ENCODE data around the gene GRIK1.
A peak's percentile ranks its signal among the peaks of the same experiment; 100 is the strongest.

Gene GRIK1

DNA sequence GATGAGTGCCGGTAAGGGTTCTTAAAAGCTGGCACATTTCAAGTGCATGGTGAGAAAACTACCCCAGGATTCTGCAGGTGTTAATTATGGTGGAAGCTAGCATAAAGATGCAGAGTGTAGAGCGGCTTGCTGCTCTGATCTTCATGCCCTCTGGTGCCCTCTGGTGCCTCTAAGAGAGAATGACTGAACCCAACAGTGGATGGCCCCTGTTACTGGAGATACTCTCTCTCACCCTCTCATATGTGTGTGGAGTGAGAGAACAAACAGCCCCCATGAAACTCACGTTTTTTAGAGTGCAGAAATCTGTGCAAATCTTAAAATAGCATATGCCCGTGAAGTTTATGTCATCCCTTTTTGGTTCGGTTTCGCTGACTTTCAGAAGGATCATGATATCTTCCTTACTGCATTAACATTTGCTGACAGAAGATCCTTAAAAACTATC lies 90.0 kb downstream of the GRIK1 start:
- peak; percentile 79 for DNase-seq

DNA sequence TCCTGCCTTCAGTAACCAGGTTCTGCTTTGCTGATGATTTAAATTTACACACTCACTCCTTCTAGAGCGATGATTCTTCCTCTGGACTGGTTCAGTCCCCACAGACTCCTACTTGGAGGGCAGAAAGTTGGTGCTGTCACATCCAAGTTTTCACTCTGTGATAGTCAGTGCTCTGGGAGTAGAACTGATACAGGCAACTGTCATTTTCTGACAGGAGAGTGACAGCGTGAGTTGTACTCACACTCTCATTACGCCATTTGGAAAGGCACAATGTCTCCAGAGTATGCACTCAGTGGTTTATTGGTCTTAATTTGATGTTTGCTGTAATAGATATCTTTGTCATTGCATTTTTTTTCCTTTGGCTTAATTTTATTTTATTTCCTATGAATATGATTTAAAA lies 96.0 kb downstream of the GRIK1 start:
- in situ Hi-C loops (cut with MboI; ENCODE audit: low pct_unique_long_range_greater_than_20kb, low sequenced_read_pairs) = loop anchor here (25.0 kb wide), 1 partner anchor 357 kb away; no protein-coding TSS in a partner anchor
- DNase-seq = no peak

More for the DNA sequence above, 90.0 kb downstream of the GRIK1 start:
- in situ Hi-C loops (cut with MboI; ENCODE audit: low pct_unique_long_range_greater_than_20kb, low sequenced_read_pairs) = loop anchor here (25.0 kb wide), 2 partner anchors 362 to 762 kb away; no protein-coding TSS in a partner anchor

DNA sequence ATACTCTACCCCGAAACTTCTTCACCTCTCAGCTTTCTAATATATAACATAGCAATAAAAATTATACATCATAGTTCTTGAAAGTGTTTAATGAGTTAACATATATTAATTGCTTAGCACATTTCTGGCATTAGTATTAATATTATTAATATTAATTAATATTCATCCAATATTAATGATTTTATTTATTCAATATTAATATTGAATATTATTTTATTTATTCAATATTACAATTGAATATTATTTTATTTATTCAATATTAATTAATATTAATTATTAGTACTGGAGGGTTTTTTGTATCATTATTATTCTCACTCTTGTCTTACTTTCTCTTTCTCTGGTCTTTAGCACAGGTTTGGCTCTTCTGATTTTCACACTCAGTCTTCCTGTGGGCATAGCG lies 105.2 kb downstream of the GRIK1 start:
- no peak for DNase-seq
- in situ Hi-C loops (cut with MboI; ENCODE audit: low pct_unique_long_range_greater_than_20kb, low sequenced_read_pairs) = loop anchor here (25.0 kb wide), 1 partner anchor 347 kb away; no protein-coding TSS in a partner anchor

DNA sequence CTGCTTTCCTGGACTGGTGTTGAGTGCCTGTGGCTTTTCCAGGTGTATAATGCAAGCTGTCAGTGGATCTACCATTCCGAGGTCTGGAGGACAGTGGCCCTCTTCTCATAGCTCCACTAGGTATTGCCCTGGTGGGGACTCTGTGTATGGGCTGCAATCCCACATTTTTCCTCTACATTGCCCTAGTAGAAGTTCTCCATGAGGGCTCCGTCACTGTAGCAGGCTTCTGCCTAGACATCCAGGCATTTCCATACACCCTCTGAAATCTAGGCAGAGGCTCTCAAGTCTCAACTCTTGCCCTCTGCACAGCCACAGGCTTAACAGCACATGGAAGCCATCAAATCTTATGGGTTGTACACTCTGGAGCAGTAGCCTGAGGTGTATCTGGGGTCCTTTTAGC lies 107.6 kb downstream of the GRIK1 start:
- in situ Hi-C loops (cut with MboI; ENCODE audit: low pct_unique_long_range_greater_than_20kb, low sequenced_read_pairs) = loop anchor here (25.0 kb wide), 1 partner anchor 345 kb away; no protein-coding TSS in a partner anchor
- DNase-seq = no peak

DNA sequence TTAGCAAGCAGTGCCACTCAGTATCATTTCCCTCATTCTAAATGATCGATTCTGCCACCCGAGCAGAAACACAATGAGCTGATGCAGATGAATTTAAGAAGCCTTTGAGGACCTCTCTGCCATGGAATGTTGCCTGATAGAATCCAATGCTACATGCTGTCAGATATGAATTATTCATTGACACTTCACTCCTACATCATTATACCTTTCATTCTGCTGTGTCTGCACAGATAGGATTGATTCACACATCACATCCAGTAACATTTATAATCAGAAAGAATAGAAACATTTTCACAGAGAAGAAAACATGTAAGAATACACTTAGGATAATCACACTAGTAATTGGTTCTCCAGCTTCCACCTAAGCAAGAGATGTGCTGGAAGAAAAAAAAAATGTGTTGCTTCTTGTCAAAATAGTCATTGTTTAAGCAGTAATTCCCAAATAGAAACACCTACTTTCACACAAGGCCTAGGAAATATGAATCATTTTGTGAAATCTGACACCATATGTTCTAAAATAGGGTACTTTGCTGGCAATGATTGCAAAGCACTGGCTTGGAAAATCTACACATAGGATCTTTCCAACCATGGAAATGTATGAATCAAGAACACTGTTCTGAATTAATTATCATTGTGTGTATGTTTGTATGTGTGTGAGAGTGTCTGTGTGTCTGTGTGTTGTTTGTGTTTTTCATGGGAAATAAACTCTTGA lies 110.1 kb downstream of the GRIK1 start:
- in situ Hi-C loops (cut with MboI; ENCODE audit: low pct_unique_long_range_greater_than_20kb, low sequenced_read_pairs) = loop anchor here (25.0 kb wide), 1 partner anchor 342 kb away; no protein-coding TSS in a partner anchor
- no peak for DNase-seq

DNA sequence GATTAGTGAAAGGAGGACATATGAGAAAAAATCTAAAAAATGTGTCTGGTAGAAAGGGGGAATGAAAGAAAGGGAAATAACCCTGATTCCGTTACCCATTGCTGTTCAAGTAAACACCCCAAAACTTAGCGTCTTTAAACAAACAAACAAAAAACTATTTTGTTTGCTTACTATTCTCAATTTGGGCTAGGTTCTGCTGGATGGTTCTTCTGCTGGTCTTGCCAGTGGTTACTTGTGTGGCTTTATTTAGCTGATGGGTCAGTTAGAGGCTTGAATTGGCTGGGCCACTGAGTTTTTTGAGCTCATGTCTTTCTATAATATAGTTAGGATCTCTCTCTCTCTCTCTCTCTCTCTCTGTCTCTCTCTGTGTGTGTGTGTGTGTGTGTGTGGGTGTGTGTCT lies 112.1 kb downstream of the GRIK1 start:
- in situ Hi-C loops (cut with MboI; ENCODE audit: low pct_unique_long_range_greater_than_20kb, low sequenced_read_pairs) = loop anchor here (25.0 kb wide), 1 partner anchor 340 kb away; no protein-coding TSS in a partner anchor
- no peak for DNase-seq

DNA sequence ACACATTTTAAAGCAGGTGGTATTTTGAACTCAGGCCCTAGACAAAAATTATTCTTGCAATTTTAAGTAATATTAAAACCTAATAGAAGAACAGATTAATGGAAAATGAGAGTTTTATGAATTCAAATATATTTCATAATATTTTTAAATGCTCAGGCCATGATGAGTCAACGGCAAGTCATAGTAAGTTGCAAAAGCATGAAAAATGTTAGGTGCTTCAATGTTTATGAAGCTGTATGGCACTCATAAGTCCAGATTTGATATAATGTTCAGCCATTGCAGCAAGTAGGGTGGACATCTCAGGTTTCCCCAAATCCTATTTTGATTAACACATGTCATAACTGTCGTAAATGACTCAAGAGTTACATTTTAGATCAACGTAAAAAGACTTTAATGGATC lies 112.6 kb downstream of the GRIK1 start:
- in situ Hi-C loops (cut with MboI; ENCODE audit: low pct_unique_long_range_greater_than_20kb, low sequenced_read_pairs) = loop anchor here (25.0 kb wide), 1 partner anchor 340 kb away; no protein-coding TSS in a partner anchor

DNA sequence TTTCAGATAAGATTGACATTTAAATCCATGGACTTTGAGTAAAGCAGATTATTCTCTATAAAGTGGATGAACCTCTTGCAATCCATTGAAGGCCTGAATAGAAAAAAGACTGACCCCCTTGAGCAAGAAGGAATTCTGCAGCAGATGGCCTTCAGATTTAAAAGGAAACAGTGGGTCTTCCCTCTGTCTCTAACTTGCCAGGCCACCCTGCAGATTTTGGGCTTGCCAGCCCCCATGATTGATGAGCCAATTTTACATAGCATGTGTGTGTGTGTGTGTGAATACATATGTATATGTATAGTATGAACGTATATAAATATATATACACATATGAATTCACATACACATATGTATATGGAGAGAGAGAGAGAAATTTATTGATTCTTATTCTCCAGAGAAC lies 113.4 kb downstream of the GRIK1 start:
- in situ Hi-C loops (cut with MboI; ENCODE audit: low pct_unique_long_range_greater_than_20kb, low sequenced_read_pairs) = loop anchor here (25.0 kb wide), 1 partner anchor 339 kb away; no protein-coding TSS in a partner anchor
- no peak for DNase-seq

More for the DNA sequence above, 112.6 kb downstream of the GRIK1 start:
- DNase-seq = no peak

DNA sequence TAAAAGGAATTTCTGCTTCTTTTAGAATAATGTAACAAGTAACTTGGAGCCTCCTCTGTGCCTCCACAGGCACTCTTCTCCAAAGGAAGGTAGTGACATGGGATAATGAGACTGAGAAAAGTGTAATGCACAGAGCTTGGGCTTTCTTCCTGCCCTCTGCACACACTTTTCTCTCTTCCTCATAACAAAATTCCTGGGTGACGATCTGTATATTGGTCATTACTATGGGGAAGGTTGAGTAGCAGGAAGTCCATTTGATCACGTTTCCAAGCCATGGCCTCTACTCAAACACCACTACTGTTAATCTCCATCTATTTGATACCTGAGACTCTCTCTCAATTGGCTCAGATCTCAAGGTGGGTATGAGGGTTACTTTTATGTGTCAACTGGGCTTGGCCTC lies 113.9 kb downstream of the GRIK1 start:
- in situ Hi-C loops (cut with MboI; ENCODE audit: low pct_unique_long_range_greater_than_20kb, low sequenced_read_pairs) = loop anchor here (25.0 kb wide), 1 partner anchor 339 kb away; no protein-coding TSS in a partner anchor
- no peak for DNase-seq

DNA sequence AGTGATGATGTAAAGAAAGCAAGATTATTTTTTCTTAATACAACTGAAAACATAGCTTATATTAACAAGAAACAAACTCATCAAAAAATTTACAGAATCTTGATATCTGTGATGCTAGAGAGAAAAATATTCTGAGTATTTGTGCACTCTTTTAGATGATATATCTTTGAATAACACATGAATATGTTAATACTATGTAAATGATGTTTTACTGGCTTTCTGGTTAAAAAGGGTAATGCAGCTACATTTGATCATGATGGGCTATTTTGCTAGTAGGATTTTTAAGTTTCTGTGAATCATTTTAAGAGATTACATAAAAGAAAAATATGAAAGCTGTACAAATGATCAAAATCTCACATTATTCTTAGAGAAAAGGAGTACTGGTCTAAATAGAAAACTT lies 114.5 kb downstream of the GRIK1 start:
- in situ Hi-C loops (cut with MboI; ENCODE audit: low pct_unique_long_range_greater_than_20kb, low sequenced_read_pairs) = loop anchor here (25.0 kb wide), 1 partner anchor 338 kb away; no protein-coding TSS in a partner anchor
- no peak for DNase-seq

DNA sequence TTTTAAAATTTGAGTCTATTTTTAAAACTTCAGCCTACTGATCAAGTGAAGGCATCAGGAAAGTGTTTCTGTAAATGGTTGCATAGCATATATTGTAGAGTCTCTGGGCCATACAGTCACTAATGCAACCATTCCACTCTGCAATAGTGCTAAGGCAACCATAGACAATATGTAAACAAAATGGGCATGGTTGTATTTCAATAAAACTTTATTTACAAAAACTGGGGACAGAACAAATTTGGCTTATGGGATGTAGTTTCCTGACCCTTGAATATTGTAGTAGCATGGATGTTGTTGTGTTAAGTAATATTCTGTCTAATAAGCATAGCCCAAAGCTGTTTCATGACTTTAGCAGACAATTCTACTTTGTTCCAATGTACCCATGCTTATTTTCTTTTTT lies 117.7 kb downstream of the GRIK1 start:
- in situ Hi-C loops (cut with MboI; ENCODE audit: low pct_unique_long_range_greater_than_20kb, low sequenced_read_pairs) = no loop called here

DNA sequence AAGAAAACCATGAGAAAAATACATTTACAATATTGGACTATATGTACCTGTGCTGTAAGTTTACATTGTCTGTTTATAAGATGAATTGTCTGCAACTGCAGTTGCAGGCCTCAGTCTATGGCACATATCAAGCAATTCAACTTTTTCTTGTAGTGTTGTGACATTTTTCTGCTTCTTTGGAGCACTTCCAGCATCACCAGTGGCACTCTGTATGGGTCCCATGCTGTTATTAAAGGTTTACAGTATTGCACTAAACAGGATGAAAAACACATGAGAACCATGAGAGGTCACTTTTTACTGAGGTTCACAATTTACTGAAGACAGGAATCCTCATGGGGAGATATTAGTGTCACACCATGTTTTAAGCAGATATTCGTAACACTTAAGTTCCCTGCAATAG lies 118.6 kb downstream of the GRIK1 start:
- in situ Hi-C loops (cut with MboI; ENCODE audit: low pct_unique_long_range_greater_than_20kb, low sequenced_read_pairs) = no loop called here
- no peak for DNase-seq

More for the DNA sequence above, 117.7 kb downstream of the GRIK1 start:
- DNase-seq = no peak

DNA sequence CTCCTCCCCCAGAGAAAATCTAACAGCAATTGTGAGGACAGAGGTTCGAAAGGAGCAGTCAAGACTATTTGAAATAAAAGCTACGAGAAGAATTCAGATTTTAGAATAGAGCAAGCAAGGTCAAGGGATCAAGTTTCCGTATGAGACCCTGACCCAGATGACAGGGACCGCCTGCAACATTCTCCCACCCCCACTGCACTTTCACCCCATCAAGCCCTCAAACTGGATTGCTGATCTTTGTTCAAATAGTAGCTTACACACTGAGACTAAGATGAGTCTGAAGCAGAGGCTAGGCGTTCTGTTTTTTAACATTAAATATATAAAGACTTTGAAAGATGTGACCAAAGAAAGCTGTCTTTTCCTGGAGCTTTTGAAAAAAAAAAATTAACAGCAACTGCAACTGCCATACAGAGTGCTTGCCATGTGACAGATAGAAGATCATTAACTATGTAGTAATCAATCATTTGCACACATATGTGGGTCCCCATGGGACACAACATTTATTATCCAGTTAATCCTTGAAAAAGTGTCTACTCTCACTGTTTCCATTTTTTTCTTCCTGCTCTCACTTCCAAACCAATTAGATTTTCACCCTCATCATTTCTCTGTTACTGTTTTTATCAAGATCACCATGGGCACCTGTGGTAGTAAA lies 120.0 kb downstream of the GRIK1 start:
- in situ Hi-C loops (cut with MboI; ENCODE audit: low pct_unique_long_range_greater_than_20kb, low sequenced_read_pairs) = no loop called here

DNA sequence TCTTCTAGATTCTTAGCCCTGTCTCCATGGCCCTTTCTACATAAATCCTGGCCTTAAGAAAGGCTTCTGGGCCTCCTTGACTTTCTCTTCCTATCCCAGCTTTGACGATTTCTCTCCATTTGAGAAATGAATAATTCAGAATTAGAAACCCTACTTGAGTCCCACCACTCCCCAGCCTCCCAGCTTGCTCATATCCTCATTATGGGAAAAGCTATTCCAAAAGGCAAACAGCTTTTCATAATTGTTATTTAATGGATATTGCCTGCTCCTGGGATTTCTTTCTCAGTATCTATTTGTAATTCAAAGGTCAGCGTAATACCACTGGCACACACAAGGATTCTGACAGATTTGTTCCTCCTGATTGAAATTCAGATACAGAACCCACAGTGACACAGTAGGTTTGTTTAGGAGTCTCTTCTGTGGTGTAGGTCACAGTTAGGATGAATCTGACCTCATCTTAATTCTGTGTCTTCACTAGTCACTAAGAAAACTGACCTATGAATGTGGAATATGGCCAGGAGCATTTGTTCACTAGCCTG lies 121.3 kb downstream of the GRIK1 start:
- DNase-seq = no peak
- in situ Hi-C loops (cut with MboI; ENCODE audit: low pct_unique_long_range_greater_than_20kb, low sequenced_read_pairs) = no loop called here

More for the DNA sequence above, 120.0 kb downstream of the GRIK1 start:
- DNase-seq = no peak

DNA sequence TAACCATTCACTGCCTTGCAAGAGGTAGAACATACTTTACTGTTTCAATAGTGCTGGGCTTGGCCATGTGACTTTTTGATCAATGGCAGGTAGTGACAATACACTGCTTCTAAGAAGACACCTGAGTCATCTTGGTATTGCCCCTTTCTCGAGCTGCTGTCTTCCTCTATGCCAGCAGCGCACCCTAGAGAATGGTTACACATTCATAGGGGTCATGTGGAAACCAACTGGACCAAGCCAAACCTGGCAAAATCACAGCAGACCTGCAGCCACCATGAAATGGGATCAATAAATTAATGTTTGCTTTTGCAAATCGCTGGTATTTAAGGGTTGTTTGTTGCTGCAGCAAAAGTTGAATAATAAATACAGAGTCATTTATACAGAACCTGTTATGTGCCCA lies 122.3 kb downstream of the GRIK1 start:
- no peak for DNase-seq

DNA sequence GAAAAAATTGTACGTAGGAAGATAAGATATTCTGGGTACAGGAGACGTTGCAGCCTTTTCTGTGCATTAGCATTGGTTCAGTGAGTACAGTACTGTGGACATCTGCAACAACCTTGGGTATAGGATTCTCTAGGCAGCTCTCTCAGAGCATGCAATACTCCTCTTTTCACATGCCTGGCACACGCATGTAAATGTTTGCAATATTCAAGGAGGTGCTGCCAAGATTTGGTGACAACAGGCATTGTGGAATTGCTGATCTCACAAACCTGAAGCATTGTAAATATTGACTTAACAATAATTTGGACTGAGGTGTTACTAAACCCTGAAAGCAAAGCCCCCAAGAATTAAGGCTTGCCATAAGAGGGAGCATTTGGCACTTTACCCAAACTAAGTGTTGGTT lies 126.8 kb downstream of the GRIK1 start:
- in situ Hi-C loops (cut with MboI; ENCODE audit: low pct_unique_long_range_greater_than_20kb, low sequenced_read_pairs) = no loop called here
- no peak for DNase-seq

More for the DNA sequence above, 122.3 kb downstream of the GRIK1 start:
- in situ Hi-C loops (cut with MboI; ENCODE audit: low pct_unique_long_range_greater_than_20kb, low sequenced_read_pairs) = no loop called here

DNA sequence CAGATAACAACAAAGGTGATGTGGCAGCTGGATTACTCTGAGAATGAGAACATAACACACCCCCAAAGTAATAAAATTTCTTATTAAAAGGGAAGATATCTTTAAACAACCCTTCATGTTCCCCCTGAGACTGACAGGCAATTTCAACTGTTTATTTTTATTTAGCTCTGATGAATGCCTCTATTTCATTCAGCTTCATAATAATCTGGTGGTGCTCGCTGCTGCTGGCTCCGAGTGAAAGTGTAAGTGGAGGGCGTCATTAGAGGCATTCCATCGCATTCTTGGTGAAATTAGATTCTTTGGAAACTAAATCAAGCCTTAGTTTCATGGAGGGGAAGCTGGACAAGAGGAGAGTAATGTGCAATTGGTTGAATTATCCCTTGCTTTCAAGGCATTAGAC lies 128.9 kb downstream of the GRIK1 start:
- no peak for DNase-seq
- in situ Hi-C loops (cut with MboI; ENCODE audit: low pct_unique_long_range_greater_than_20kb, low sequenced_read_pairs) = no loop called here

DNA sequence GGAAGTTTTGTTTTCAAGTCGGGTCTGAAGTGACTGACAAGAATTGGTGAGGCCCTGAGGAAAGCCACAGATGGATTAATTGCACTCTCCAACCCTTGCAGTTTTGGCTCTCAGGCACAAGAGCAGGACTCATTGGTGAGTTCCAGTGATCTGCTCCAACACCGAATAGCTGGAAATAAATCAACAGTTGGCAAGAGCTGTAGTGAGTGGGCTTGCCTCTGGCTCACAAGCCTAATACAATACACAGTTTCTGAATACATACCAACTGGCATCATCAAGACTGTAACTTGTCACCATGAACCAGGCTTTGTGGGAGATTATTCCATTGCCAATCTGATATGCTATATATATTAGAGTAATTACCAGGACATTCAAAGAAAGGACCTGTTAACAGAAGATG lies 131.6 kb downstream of the GRIK1 start:
- in situ Hi-C loops (cut with MboI; ENCODE audit: low pct_unique_long_range_greater_than_20kb, low sequenced_read_pairs) = no loop called here
- DNase-seq = no peak

DNA sequence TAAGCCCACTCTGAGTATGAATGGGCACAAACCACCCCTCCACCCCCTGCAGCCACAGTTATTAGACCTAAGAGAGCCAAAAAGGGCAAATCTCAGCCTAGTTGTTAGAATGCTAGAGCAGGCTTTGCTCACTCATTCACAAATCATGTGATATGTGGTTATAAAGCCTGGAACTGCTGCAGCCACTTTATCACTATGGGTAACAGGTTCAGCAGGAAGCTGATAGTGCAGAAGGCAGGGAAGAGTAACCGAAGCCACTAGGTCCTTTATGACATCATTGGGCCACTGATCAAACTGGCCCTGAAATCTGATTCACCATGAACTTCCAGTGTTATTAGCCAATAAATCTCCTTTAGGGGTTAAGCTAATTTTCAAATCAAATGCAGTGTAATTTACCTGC lies 134.7 kb downstream of the GRIK1 start:
- in situ Hi-C loops (cut with MboI; ENCODE audit: low pct_unique_long_range_greater_than_20kb, low sequenced_read_pairs) = no loop called here
- DNase-seq = no peak

DNA sequence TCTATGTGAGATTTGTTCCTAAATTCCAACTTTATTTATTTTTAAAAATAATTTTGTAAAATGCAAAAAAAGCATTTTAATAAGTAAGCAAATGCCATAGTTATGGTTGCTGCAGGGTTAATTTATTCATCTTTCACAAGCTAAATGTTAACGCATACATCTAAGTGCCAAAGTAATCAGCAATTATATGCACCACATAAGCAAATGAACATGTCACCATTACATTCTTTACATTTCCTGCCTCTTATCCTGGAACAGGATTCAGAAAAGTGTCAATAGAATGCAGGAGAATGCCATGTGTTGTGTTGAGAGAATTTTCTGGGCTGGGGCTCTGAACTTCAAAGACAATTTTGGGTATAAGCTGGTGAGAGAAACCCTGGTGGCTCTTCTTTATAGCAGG lies 136.6 kb downstream of the GRIK1 start:
- no peak for DNase-seq
- in situ Hi-C loops (cut with MboI; ENCODE audit: low pct_unique_long_range_greater_than_20kb, low sequenced_read_pairs) = no loop called here

Measured in KBM-7 (cell line).